ENCODE data around the gene WRNIP1. TPM values are rescaled to one million over a fixed set of nuclear protein-coding genes. Genes with fewer than 3 reads are reported as not detected.

Gene WRNIP1
- total and polyA plus RNA-seq, 9 of the 15 experiments (the other 6 are each of a cell fraction or from before 2014, with no cell fraction given), result 13.2 to 63.6 (median 48.6) TPM

- TF ChIP-seq CLOCK (CRISPR knock-in tag; IDR thresholded peaks at IDR 0.05; ENCODE audit: borderline replicate concordance), result no peak
- no peak for TF ChIP-seq ZNF316 (IDR thresholded peaks at IDR 0.05)
- TF ChIP-seq ZNF561 (CRISPR knock-in tag; conservative IDR thresholded peaks at IDR 0.05), result no peak
- TF ChIP-seq JUN (IDR thresholded peaks at IDR 0.05; ENCODE audit: borderline replicate concordance, low read depth, low read length), result no peak
- TF ChIP-seq JUN (CRISPR knock-in tag; IDR thresholded peaks at IDR 0.05; ENCODE audit: borderline replicate concordance), result no peak
- no peak for TF ChIP-seq ZFX (CRISPR knock-in tag; IDR thresholded peaks at IDR 0.05)
- no peak for TF ChIP-seq NFE2 (IDR thresholded peaks at IDR 0.05; ENCODE audit: low read depth)
- no peak for TF ChIP-seq FOXM1 (IDR thresholded peaks at IDR 0.05; ENCODE audit: low read depth)
- TF ChIP-seq FOXM1 (CRISPR knock-in tag; IDR thresholded peaks at IDR 0.05; ENCODE audit: low read depth), result no peak
- no peak for TF ChIP-seq BRCA1 (IDR thresholded peaks at IDR 0.05)
- no peak for TF ChIP-seq BRCA1 (CRISPR knock-in tag; IDR thresholded peaks at IDR 0.05)
Measured at GRCh38 chr6:2828629-2829028, 63.4 kb downstream of the WRNIP1 start (continued).

GRCh38 chr6:2829253-2829652, 64.1 kb downstream of the WRNIP1 start:
- no peak overlapping the region for H3K4me2 ChIP-seq (ENCODE audit: insufficient read depth, low read length)
- intact Hi-C loops (cut with micrococcal nuclease), result no loop called here

More at GRCh38 chr6:2829253-2829652, 64.1 kb downstream of the WRNIP1 start:
- CTCF ChIA-PET (ENCODE audit: low intra/inter-chr PET ratio), result no interaction called here
- H3K27me3 ChIP-seq (ENCODE audit: control insufficient read depth in 2 of 2, insufficient read depth in 2 of 2, low read length in 2 of 2), result no peaks in the 10 kb centered on the region
- in situ Hi-C loops (cut with MboI), result no loop called here
- no TSS peak for BruUV-seq (replicated peaks)
- 93% methylated on average over 2 of the region's 2 CpGs for WGBS (ENCODE audit: insufficient coverage, low coverage, missing lambda C conversion rate)
- no peak overlapping the region for H3K27ac ChIP-seq (ENCODE audit: extremely low read depth, low read depth, low read length)
- TF ChIP-seq POLR2H (tag; IDR thresholded peaks at IDR 0.05; ENCODE audit: low read depth) (0 out of 2 replicates have a peak, but pooled peaks have one; percentile 10), JUND (IDR thresholded peaks at IDR 0.05; ENCODE audit: borderline replicate concordance, low read depth, low read length) (no peak), JUND (tag; IDR thresholded peaks at IDR 0.05; ENCODE audit: borderline replicate concordance, low read depth, low read length) (no peak)
- no peaks in the 10 kb centered on the region for H3K79me2 ChIP-seq (ENCODE audit: control insufficient read depth, insufficient read depth, low read length)
- H3K4me3 ChIP-seq, result no peak overlapping the region
- DNase-seq (ENCODE audit: extremely low read depth in 1 of 4, low spot score in 3 of 4), result no peak
- H3K4me1 ChIP-seq (replicated peaks in 1 of 2; ENCODE audit: control insufficient read depth in 2 of 2, insufficient read depth in 2 of 2, low read length in 2 of 2), result no peaks in the 10 kb centered on the region
- POLR2A ChIA-PET, result interaction anchor here (1.7 to 4.7 kb wide), 2 partner anchors 11 to 172 kb away, joined by 5 to 52 read pairs; partner anchors contain the start of gene SERPINB1
- H3K9me3 ChIP-seq (replicated peaks; ENCODE audit: control insufficient read depth, insufficient read depth, low read depth, low read length), result no peaks in the 10 kb centered on the region
- H3K9ac ChIP-seq (ENCODE audit: insufficient read depth in 1 of 2, low read depth in 2 of 2, low read length in 2 of 2), result no peak overlapping the region
- H2AFZ ChIP-seq (ENCODE audit: low read depth, low read length), result no peak overlapping the region
- peaks cover 13% of the 10 kb centered on the region; the same call in 1 of the 3 replicates for H3K36me3 ChIP-seq (ENCODE audit: control insufficient read depth, insufficient read depth, low read length)
- no peak for ATAC-seq
- H3K9me1 ChIP-seq (ENCODE audit: control insufficient read depth, insufficient read depth, low read length), result no peaks in the 10 kb centered on the region
- H4K20me1 ChIP-seq (replicated peaks; ENCODE audit: control insufficient read depth, insufficient read depth, low read length), result no peaks in the 10 kb centered on the region
- FAIRE-seq, result no peak
